ENCODE data around the gene MPZL3. TPM values are rescaled to one million over a fixed set of nuclear protein-coding genes. Genes with fewer than 3 reads are reported as not detected.

MPZL3 gene
- total and polyA plus RNA-seq, 9 donors: 0.41 to 1.7 (median 0.73) TPM

DNA sequence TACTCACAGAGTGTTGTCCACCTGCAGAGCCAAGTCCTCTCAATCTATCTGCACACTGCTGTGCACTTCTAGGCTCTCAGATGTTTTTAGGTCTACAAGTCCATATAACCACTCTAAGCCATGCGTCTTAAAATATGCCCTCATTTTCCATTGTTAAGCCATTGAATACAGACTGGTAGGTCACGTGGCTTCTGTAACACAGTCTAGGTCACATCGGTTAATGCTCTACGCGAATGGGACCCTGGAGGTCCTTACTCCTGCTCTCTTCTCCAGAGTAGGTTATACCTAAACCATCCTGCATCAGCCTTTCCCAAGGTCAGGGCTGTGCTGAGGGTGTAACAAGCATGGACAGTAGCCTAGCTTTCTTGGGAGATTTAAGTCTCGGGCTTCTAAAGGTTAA lies 28.2 kb downstream of the MPZL3 start:
- no peak overlapping the region for H3K27ac ChIP-seq (ENCODE audit: low read length)
- H3K9me3 ChIP-seq (replicated peaks; ENCODE audit: control insufficient read depth, low read depth, low read length): no peaks in the 10 kb centered on the region
- no peaks in the 10 kb centered on the region for H3K4me1 ChIP-seq (ENCODE audit: control insufficient read depth, insufficient read depth, low read length)
- no peak for DNase-seq
- peaks cover 21% of the 10 kb centered on the region for H3K27me3 ChIP-seq (ENCODE audit: control insufficient read depth, insufficient read depth, low read length)
- no peaks in the 10 kb centered on the region for H3K36me3 ChIP-seq (ENCODE audit: control insufficient read depth, insufficient read depth, low read length)
- H3K4me3 ChIP-seq (ENCODE audit: low read length): peak overlapping the region; percentile 1
- WGBS (ENCODE audit: insufficient coverage): 69% methylated on average over 2 of the region's 6 CpGs

GRCh38 chr11:118223570-118223969 lies 28.6 kb downstream of the MPZL3 start:
- Histone ChIP-seq H3K9me3 (replicated peaks; ENCODE audit: control insufficient read depth, low read depth, low read length) (no peaks in the 10 kb centered on the region), H3K36me3 (ENCODE audit: control insufficient read depth, insufficient read depth, low read length) (no peaks in the 10 kb centered on the region), H3K4me1 (ENCODE audit: control insufficient read depth, insufficient read depth, low read length) (no peaks in the 10 kb centered on the region), H3K27ac (ENCODE audit: low read length) (no peak overlapping the region), H3K27me3 (ENCODE audit: control insufficient read depth, insufficient read depth, low read length) (peaks cover 21% of the 10 kb centered on the region), H3K4me3 (ENCODE audit: low read length) (peak overlapping the region; percentile 1)
- no peak for DNase-seq
- WGBS (ENCODE audit: insufficient coverage): no CpG with 5 or more reads among the region's 2 CpGs

DNA sequence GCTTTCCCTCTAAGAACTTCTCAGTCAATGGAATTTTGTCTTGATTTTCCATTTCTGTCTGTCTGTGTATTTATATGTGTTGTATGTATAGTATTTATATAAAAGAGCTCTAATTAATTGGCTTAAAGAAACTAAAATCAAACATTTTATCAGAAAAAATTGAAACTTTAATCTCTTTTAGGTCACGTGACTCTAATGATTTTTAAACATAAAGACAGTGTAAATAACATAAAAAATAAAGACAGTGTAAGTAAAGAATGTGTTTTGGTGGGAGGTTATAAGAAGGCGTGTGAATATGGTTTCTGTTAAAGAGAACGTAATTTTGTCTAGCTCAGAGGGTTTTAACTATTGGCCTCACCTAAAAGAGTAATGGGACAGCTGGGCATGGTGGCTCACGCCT lies 29.7 kb downstream of the MPZL3 start:
- Histone ChIP-seq H3K9me3 (replicated peaks; ENCODE audit: control insufficient read depth, low read depth, low read length) (no peaks in the 10 kb centered on the region), H3K27me3 (ENCODE audit: control insufficient read depth, insufficient read depth, low read length) (peaks cover 23% of the 10 kb centered on the region), H3K4me1 (ENCODE audit: control insufficient read depth, insufficient read depth, low read length) (no peaks in the 10 kb centered on the region), H3K4me3 (ENCODE audit: low read length) (no peak overlapping the region), H3K27ac (ENCODE audit: low read length) (no peak overlapping the region), H3K36me3 (ENCODE audit: control insufficient read depth, insufficient read depth, low read length) (no peaks in the 10 kb centered on the region)
- no peak for DNase-seq
- WGBS (ENCODE audit: insufficient coverage): 76% methylated on average over 2 of the region's 4 CpGs

DNA sequence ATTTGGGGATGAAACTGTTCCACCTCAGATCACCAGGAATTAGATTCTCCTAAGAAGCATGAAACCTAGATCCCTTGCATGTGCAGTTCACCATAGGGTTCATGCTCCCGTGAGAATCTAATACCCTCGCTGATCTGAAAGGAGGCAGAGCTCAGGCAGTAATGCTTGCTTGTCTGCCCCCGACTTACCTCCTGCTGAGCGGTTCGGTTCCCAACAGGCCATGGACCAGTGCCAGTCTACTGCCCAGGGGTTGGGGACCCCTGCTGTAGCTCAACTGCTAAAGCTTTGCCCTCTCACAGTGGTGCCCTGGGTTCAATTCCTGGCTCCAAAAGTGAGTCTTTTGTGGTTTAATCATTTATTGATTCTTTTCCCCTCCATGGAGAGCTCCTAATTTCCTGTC lies 30.7 kb downstream of the MPZL3 start:
- no peak for DNase-seq
- WGBS (ENCODE audit: insufficient coverage): 67% methylated on average over 5 of the region's 5 CpGs
- Histone ChIP-seq H3K27me3 (ENCODE audit: control insufficient read depth, insufficient read depth, low read length) (peaks cover 23% of the 10 kb centered on the region), H3K4me3 (ENCODE audit: low read length) (no peak overlapping the region), H3K36me3 (ENCODE audit: control insufficient read depth, insufficient read depth, low read length) (no peaks in the 10 kb centered on the region), H3K9me3 (replicated peaks; ENCODE audit: control insufficient read depth, low read depth, low read length) (no peaks in the 10 kb centered on the region), H3K4me1 (ENCODE audit: control insufficient read depth, insufficient read depth, low read length) (no peaks in the 10 kb centered on the region), H3K27ac (ENCODE audit: low read length) (no peak overlapping the region)

DNA sequence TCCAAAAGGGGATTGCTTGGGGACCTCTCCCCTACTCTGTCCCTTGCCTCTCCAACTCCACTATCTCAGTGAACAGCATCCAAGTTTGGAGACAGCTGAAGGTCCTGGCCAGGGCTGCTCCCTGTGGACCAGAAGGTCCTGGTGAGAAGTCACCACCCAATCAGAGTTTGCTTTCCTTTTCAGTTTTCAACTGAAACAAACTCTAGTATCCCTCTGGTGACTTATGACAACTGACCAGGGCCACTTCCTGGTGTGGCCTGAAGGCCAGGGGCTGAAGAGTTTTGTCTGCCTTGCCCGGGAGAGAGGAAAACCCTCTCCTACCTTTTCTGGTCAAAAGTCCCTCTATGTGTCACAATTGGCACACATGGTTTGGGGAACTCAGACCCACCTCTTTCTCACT lies 32.4 kb downstream of the MPZL3 start:
- no peak for DNase-seq
- H3K27me3 ChIP-seq (ENCODE audit: control insufficient read depth, insufficient read depth, low read length): peaks cover 24% of the 10 kb centered on the region
- no peaks in the 10 kb centered on the region for H3K9me3 ChIP-seq (replicated peaks; ENCODE audit: control insufficient read depth, low read depth, low read length)
- no peak overlapping the region for H3K4me3 ChIP-seq (ENCODE audit: low read length)
- 100% methylated on average over 1 of the region's 1 CpG for WGBS (ENCODE audit: insufficient coverage)
- no peaks in the 10 kb centered on the region for H3K36me3 ChIP-seq (ENCODE audit: control insufficient read depth, insufficient read depth, low read length)
- H3K27ac ChIP-seq (ENCODE audit: low read length): no peak overlapping the region
- H3K4me1 ChIP-seq (ENCODE audit: control insufficient read depth, insufficient read depth, low read length): no peaks in the 10 kb centered on the region

GRCh38 chr11:118219244-118219643 lies 32.9 kb downstream of the MPZL3 start:
- H3K27ac ChIP-seq (ENCODE audit: low read length): no peak overlapping the region
- peaks cover 23% of the 10 kb centered on the region for H3K27me3 ChIP-seq (ENCODE audit: control insufficient read depth, insufficient read depth, low read length)
- H3K36me3 ChIP-seq (ENCODE audit: control insufficient read depth, insufficient read depth, low read length): no peaks in the 10 kb centered on the region
- no peaks in the 10 kb centered on the region for H3K9me3 ChIP-seq (replicated peaks; ENCODE audit: control insufficient read depth, low read depth, low read length)
- no peak overlapping the region for H3K4me3 ChIP-seq (ENCODE audit: low read length)
- DNase-seq: no peak
- H3K4me1 ChIP-seq (ENCODE audit: control insufficient read depth, insufficient read depth, low read length): no peaks in the 10 kb centered on the region

- Histone ChIP-seq H3K9me3 (replicated peaks; ENCODE audit: control insufficient read depth, low read depth, low read length) (no peaks in the 10 kb centered on the region), H3K4me3 (ENCODE audit: low read length) (no peak overlapping the region), H3K36me3 (ENCODE audit: control insufficient read depth, insufficient read depth, low read length) (no peaks in the 10 kb centered on the region), H3K27ac (ENCODE audit: low read length) (no peak overlapping the region), H3K4me1 (ENCODE audit: control insufficient read depth, insufficient read depth, low read length) (no peaks in the 10 kb centered on the region), H3K27me3 (ENCODE audit: control insufficient read depth, insufficient read depth, low read length) (peaks cover 20% of the 10 kb centered on the region)
- WGBS (ENCODE audit: insufficient coverage): no CpG with 5 or more reads among the region's 3 CpGs
- no peak for DNase-seq
Measured at GRCh38 chr11:118217575-118217974, 34.6 kb downstream of the MPZL3 start.

DNA sequence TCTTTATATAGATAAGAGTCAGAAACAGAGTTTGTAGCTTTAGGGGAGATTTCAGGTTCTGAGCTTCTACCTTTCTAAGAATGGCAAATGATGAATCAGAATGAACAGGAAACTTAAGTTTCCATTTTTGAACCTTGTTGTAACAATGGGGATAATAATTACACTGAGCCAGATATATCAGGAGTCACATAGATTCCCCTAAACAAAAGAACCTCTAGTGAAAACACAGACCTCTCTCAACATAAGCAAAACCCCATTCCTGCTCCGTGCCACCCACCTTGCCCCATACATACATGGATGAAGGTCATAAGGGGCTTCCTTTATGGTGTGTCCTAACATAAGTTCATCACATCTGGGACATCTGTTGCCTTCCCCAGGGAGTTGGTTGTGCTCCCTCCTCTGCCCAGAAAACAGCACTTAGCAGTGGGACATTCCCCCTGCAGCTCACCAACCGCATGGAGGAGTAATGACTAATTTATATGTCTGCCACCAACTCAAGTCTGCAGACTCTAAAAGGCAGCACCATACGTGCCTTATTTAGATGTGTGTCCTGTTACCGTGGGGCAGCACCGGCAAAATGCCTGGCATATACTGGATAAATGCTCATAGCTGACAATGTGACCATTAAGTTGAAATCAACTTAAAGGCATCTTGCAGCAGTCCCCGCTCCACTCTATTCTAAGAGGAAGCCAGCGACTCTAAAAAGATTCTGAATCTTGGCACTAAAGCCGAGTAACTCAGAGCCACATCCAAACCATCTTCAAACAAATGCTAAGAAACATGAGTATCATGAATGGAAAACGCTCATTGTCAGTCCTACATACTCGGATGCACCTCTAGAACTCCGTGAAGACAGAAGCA lies 35.3 kb downstream of the MPZL3 start:
- Histone ChIP-seq H3K27ac (ENCODE audit: low read length) (no peak overlapping the region), H3K27me3 (ENCODE audit: control insufficient read depth, insufficient read depth, low read length) (peaks cover 18% of the 10 kb centered on the region), H3K9me3 (replicated peaks; ENCODE audit: control insufficient read depth, low read depth, low read length) (no peaks in the 10 kb centered on the region), H3K4me1 (ENCODE audit: control insufficient read depth, insufficient read depth, low read length) (no peaks in the 10 kb centered on the region), H3K36me3 (ENCODE audit: control insufficient read depth, insufficient read depth, low read length) (no peaks in the 10 kb centered on the region), H3K4me3 (ENCODE audit: low read length) (no peak overlapping the region)
- DNase-seq: no peak
- 82% methylated on average over 7 of the region's 11 CpGs for WGBS (ENCODE audit: insufficient coverage)

DNA sequence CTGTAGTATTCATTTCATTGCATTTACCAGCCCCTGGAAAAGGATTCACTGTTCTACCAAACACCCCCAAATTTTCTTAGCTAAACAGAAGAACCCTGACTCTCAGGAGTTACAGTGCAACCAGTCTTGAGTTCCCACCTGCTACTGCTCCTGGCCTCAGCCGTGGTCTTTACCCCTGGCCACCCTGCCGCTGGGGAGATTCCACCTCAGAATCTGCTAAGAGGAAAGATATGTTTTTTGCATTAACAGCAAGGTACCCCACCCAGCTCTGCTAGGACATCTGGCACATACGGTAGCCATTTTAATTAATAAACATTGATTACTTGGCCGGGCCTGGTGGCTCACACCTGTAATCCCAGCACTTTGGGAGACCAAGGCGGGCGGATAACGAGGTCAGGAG lies 36.4 kb downstream of the MPZL3 start:
- no peaks in the 10 kb centered on the region for H3K9me3 ChIP-seq (replicated peaks; ENCODE audit: control insufficient read depth, low read depth, low read length)
- no CpG with 5 or more reads among the region's 7 CpGs for WGBS (ENCODE audit: insufficient coverage)

DNA sequence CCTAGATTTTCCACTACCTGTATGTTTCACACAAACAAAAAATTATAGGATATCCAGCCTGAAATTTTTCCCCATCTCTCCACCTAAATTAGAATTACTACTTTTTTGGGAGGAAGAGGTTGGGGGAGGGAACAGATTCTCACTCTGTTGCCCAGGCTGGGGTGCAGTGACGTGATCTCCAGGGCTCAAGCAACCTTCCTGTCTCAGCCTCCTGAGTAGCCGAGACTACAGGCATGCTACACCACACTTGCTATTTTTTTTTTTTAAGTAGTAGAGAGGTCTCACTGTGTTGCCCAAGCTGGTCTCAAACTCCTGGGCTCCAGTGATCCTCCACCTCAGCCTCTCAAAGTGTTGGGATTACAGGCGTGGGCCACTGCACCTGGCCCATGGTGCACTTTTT lies 36.9 kb downstream of the MPZL3 start:
- Histone ChIP-seq H3K36me3 (ENCODE audit: control insufficient read depth, insufficient read depth, low read length) (no peaks in the 10 kb centered on the region), H3K4me3 (ENCODE audit: low read length) (no peak overlapping the region), H3K27me3 (ENCODE audit: control insufficient read depth, insufficient read depth, low read length) (peaks cover 12% of the 10 kb centered on the region), H3K27ac (ENCODE audit: low read length) (no peak overlapping the region), H3K4me1 (ENCODE audit: control insufficient read depth, insufficient read depth, low read length) (no peaks in the 10 kb centered on the region), H3K9me3 (replicated peaks; ENCODE audit: control insufficient read depth, low read depth, low read length) (no peaks in the 10 kb centered on the region)
- no CpG with 5 or more reads among the region's 3 CpGs for WGBS (ENCODE audit: insufficient coverage)
- DNase-seq: no peak

More for the DNA sequence above, 36.4 kb downstream of the MPZL3 start:
- no peak for DNase-seq
- Histone ChIP-seq H3K27me3 (ENCODE audit: control insufficient read depth, insufficient read depth, low read length) (peaks cover 14% of the 10 kb centered on the region), H3K27ac (ENCODE audit: low read length) (no peak overlapping the region), H3K36me3 (ENCODE audit: control insufficient read depth, insufficient read depth, low read length) (no peaks in the 10 kb centered on the region), H3K4me3 (ENCODE audit: low read length) (no peak overlapping the region), H3K4me1 (ENCODE audit: control insufficient read depth, insufficient read depth, low read length) (no peaks in the 10 kb centered on the region)

Data from muscle of leg (tissue), 11 donors.